SIG-M5 treated with dmso at 0.1 percent for 504 hours (cell line): Measurements from ENCODE around the gene MRPL24.
A peak's percentile ranks its signal among the peaks of the same experiment; 100 is the strongest.

Experiments
- DNase-seq: peaks from one replicate; lab custom pipeline; 2025; ENCODE audit not compliant: unreplicated experiment; lab: John Stamatoyannopoulos, UW

The MRPL24 gene

GRCh38 chr1:156744344-156744743, 3.5 kb upstream of the MRPL24 start:
- no peak for DNase-seq

GRCh38 chr1:156743367-156744302, 2.7 kb upstream of the MRPL24 start:
- no peak for DNase-seq

GRCh38 chr1:156742801-156743200, 1.9 kb upstream of the MRPL24 start:
- no peak for DNase-seq

- no peak for DNase-seq
Observed at GRCh38 chr1:156742017-156742416, 1.1 kb upstream of the MRPL24 start.

- no peak for DNase-seq
Observed at GRCh38 chr1:156741481-156741983, 644 bp upstream of the MRPL24 start.

GRCh38 chr1:156740237-156740740, 599 bp downstream of the MRPL24 start:
- no peak for DNase-seq

- no peak for DNase-seq
Observed at GRCh38 chr1:156738916-156739315, 2.0 kb downstream of the MRPL24 start.

- DNase-seq, result no peak
Observed at GRCh38 chr1:156738407-156738806, 2.5 kb downstream of the MRPL24 start.

GRCh38 chr1:156733989-156734584, 6.8 kb downstream of the MRPL24 start:
- no peak for DNase-seq

- peak; percentile 100 for DNase-seq
Observed at GRCh38 chr1:156728599-156729462, 12.1 kb downstream of the MRPL24 start, which contains the start of gene ISG20L2. Gene ISG20L2 (minus strand): TSS chr1:156728766. CDS start chr1:156727652, 1,114 bp downstream.

- DNase-seq, result peak; percentile 89
Observed at GRCh38 chr1:156727926-156728598, 12.8 kb downstream of the MRPL24 start, which contains the start of gene METTL25B. Gene METTL25B (plus strand): TSS chr1:156728469. CDS start chr1:156729105, 636 bp downstream.

GRCh38 chr1:156727492-156727891, 13.4 kb downstream of the MRPL24 start:
- no peak for DNase-seq

- peak; percentile 91 for DNase-seq
Observed at GRCh38 chr1:156726549-156727226, 14.2 kb downstream of the MRPL24 start.

- DNase-seq, result peak; percentile 97
Observed at GRCh38 chr1:156725683-156726280, 15.1 kb downstream of the MRPL24 start.

GRCh38 chr1:156721535-156721934, 19.4 kb downstream of the MRPL24 start:
- no peak for DNase-seq

- DNase-seq, result no peak
Observed at GRCh38 chr1:156721131-156721530, 19.8 kb downstream of the MRPL24 start.

- DNase-seq, result no peak
Observed at GRCh38 chr1:156717351-156717750, 23.5 kb downstream of the MRPL24 start.

- no peak for DNase-seq
Observed at GRCh38 chr1:156714830-156715229, 26.1 kb downstream of the MRPL24 start.

GRCh38 chr1:156712626-156713025, 28.3 kb downstream of the MRPL24 start:
- no peak for DNase-seq
